ENCODE results near the gene DAB1.

Gene DAB1

GRCh38 chr1:57316861-57317260, 107.0 kb downstream of the DAB1 start:
- no peak for DNase-seq (ENCODE audit: low read depth in 2 of 2)

DNA sequence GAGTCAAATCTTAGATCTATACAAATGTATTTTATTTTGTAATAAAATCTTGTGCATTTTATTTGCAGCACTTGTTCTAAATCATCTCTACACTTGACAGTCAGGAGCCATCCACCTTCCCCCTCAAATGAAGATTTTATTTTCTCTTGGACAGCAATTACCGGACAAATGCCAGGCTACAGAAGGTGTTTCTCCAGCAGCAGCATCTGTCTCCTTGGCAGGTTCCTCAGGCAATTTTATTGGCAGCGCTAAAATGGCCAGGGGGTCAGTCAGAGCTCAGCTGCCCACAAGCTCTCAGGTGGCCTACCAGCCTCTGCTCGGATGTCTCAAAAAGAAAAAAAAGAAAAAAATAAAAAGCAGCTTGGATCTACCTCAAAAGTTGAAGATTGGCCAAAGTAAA, 107.6 kb downstream of the DAB1 start:
- DNase-seq (ENCODE audit: low read depth in 2 of 2) = no peak

- DNase-seq (ENCODE audit: low read depth in 2 of 2) = no peak
Observed at GRCh38 chr1:57312869-57313268, 111.0 kb downstream of the DAB1 start.

GRCh38 chr1:57311411-57311810, 112.4 kb downstream of the DAB1 start:
- no peak for DNase-seq (ENCODE audit: low read depth in 2 of 2)

GRCh38 chr1:57311006-57311405, 112.9 kb downstream of the DAB1 start:
- no peak for DNase-seq (ENCODE audit: low read depth in 2 of 2)

DNA sequence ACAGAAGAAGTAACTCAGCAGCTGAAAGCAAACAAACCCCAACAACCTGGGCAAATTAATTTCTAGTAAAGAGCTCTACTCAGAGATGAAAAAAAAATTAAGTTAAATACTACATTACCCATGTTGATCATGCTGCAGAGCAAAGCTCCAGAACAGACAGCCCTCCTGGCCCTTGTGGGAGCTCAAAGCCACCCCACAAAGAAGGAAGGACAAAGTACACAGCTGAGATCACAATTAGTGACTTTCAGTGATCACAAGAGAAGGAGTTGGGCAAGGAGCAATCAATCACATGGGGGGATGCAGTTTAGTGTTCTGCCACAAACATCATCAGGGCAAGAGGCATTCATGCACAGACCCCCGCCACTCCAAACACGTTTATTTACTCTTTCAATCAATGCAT, 114.2 kb downstream of the DAB1 start:
- no peak for DNase-seq (ENCODE audit: low read depth in 2 of 2)

GRCh38 chr1:57307392-57308170, 116.3 kb downstream of the DAB1 start:
- DNase-seq (ENCODE audit: low read depth in 2 of 2) = no peak

DNA sequence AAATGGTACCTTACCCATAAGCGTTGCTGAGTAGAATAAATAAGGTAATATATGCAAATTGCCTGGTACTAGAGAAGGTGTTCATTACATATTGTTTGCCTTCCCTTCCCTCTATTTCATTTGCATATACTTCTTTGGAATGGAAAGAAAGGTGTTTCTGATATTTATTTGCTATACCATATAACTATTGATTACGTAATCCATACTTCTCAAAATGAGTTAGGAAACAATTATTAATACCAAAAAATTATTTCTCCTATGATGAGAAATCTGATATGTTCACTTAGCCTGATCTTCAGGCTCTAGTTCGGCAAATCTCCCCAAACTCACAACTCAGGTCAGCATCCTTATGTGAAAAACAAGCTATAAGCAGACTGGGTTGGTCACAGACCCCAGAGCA, 119.3 kb downstream of the DAB1 start:
- DNase-seq (ENCODE audit: low read depth in 2 of 2) = no peak

DNA sequence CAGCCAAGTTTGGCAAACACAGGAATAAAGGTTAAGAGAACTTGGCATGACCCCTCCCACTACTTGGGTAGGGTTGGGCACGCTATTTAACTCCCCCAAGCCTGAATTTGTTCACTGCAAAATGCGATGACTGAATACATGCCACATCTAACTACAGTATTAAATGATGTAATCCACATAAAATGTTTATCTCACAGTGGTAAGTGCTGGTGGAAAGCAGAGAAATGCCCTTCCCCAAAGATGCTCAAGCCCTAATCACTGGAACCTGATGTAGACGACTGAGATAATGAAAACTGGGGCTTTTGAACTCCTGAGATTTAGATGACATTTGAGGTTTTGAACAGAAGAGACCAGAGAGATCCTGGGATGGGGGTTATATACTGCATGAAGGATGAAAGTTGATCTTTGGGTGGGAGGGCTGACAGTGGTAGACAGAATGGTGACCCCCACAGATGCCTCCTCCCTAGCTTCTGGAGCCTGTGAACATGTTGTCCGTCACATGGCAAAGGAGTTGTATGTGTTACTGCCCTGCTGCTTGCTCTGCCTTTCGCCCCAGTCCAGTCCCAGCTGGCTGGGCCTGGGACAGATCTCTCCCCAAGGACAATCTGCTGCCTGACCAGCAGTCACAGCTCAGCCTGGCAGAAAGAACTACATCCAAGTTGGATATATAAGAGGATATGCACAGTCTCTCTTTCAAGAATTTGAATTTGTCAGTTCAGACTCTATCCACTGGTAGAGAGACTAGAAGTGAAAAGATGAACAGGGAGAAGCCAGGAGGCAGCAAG, 120.9 kb downstream of the DAB1 start:
- no peak for DNase-seq (ENCODE audit: low read depth in 2 of 2)

DNA sequence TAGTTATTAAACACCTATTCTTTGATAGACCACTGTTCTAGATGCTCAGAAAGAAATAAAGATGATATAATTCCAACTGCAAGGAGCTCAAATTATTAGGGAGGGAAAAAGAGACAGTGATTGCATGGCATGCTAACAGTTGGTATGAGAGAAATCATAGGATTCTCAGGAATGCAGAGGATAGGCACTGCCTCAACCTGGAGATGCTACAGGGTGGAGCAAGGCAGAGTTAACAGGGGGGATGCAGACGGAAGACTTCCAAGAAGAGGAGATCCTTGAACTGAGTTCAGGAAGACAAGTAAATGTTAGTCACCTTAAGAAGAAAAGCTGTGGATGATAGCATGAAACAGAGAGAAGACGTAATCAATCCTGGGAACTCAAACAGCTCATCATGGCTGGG, 123.7 kb downstream of the DAB1 start:
- DNase-seq (ENCODE audit: low read depth in 2 of 2) = no peak

DNA sequence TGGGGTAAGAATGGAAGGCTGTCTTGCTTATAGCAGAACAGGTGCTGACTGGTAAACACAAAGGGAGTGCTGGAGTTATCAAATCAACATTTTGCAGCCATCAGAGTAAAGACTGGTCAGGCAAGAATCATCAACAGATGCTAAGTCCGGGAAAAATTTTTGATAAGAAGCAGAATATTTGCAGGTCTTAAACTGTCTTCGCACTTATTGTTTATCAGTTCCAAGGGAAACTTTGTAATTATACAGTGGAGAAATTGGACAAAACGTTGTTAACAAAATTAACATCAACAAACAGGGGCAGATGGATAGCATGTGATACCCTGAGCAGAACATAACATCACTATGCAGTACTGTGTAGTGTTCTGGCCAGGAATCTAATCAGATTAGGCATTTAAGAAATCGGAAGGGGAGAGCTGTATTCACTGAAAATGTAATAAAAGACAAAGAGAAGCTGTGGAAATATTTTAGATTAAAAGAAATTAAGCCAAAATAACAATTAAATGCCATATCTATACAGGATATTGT, 127.1 kb downstream of the DAB1 start:
- DNase-seq (ENCODE audit: low read depth in 2 of 2) = no peak

GRCh38 chr1:57295326-57295725, 128.5 kb downstream of the DAB1 start:
- DNase-seq (ENCODE audit: low read depth in 2 of 2) = no peak

- no peak for DNase-seq (ENCODE audit: low read depth in 2 of 2)
Observed at GRCh38 chr1:57294177-57294576, 129.7 kb downstream of the DAB1 start.

- no peak for DNase-seq (ENCODE audit: low read depth in 2 of 2)
Observed at GRCh38 chr1:57293214-57293613, 130.6 kb downstream of the DAB1 start.

DNA sequence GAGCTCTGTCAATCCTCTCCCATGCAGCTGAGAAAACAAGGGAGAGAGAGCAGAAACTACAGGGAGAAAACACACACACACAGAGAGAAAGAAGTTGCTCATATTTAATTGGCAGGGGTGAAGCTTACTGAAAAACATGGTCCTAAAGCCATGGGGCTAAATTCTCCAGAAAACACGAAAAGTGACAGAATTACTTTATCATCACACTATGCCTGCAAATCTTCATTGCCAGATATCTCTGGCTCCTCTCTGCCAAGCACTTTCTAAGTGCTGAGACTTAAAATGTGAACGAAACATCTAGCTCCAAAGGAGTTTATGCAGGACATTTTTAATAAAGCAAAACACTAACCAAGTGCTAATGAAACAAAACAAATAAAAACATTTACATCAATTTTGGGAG, 134.1 kb downstream of the DAB1 start:
- DNase-seq (ENCODE audit: low read depth in 2 of 2) = no peak

- no peak for DNase-seq (ENCODE audit: low read depth in 2 of 2)
Observed at GRCh38 chr1:57285992-57286391, 137.9 kb downstream of the DAB1 start.

- no peak for DNase-seq (ENCODE audit: low read depth in 2 of 2)
Observed at GRCh38 chr1:57282411-57282810, 141.4 kb downstream of the DAB1 start.

GRCh38 chr1:57281324-57281723, 142.5 kb downstream of the DAB1 start:
- no peak for DNase-seq (ENCODE audit: low read depth in 2 of 2)

- DNase-seq (ENCODE audit: low read depth in 2 of 2) = no peak
Observed at GRCh38 chr1:57279909-57280666, 143.8 kb downstream of the DAB1 start.

GRCh38 chr1:57278558-57278957, 145.3 kb downstream of the DAB1 start:
- DNase-seq (ENCODE audit: low read depth in 2 of 2) = no peak

DNA sequence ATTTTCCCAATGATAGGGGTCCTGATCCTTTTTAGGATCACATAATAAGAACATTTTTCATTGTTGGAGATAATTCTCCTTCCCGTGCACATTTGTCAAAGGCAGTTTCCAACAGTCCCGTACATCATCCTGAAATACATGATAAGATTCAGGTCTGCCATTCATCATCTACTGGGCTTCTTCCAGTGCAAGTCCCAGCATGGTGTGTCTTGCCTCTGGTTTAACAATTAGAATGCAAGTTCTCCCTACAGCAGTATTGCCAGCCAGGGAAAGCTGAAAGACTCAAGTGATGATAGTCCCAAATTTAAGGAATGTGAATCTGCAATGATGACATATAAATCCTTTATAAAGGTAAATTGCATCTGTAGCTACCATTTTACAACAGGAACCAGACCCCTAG, 146.2 kb downstream of the DAB1 start:
- no peak for DNase-seq (ENCODE audit: low read depth in 2 of 2)

- no peak for DNase-seq (ENCODE audit: low read depth in 2 of 2)
Observed at GRCh38 chr1:57276918-57277317, 146.9 kb downstream of the DAB1 start.

Measured in fibroblast of skin of left quadriceps (primary cell).